GM21576 (cell line): ENCODE results near the gene COX7B2.

ENCODE experiments used
- ATAC-seq: cut with Tn5 transposase; IDR thresholded peaks from one replicate; pipeline ENCODE4 v1.9.1; 2021; ENCODE audit warnings: mild to moderate bottlenecking, moderate library complexity; ENCODE audit not compliant: unreplicated experiment

Gene COX7B2, protein sequence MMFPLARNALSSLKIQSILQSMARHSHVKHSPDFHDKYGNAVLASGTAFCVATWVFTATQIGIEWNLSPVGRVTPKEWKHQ

DNA sequence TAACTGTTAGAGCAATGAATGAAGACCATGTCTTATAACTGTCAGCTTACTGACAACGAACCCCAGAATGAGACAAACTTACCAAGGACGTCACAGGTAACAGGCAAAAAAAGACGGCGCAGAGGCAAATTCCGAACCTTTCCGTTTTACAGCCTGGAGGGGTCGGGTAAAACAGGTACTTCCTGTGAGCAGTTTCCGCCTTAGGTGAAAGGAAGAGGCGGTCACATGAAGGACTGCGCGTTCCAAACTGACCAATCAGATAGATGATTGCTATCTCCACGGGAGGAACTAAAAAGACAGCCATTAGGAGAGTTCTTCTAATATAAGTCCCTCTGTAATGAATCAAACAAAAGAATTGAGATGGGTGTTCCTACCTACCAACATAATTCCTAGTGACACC, at the start of gene COX7B2:
COX7B2 (minus strand) TSS at position 168 of the 400 bp plus-strand sequence. CDS start 174,053 bp downstream, outside the sequence.
- no peak for ATAC-seq

DNA sequence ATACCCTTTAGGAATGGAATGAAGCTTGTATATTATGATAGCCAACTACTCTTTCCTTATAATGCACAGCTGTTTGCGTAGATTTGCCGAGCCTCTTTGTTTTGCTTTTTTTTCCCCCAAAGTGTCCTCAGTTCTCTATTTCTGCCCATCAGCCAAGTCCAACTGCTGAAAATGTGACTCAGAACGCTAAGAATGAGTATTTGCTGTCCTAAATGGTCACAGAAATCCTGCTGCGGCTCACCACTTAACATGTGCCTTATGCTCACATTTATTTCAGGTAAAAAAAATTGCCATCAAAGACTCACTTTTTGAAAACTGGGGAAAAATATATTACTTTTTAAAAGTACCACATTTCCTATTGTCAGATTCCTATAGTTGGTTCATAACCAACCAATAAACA, 47.4 kb upstream of the COX7B2 start:
- no peak for ATAC-seq

DNA sequence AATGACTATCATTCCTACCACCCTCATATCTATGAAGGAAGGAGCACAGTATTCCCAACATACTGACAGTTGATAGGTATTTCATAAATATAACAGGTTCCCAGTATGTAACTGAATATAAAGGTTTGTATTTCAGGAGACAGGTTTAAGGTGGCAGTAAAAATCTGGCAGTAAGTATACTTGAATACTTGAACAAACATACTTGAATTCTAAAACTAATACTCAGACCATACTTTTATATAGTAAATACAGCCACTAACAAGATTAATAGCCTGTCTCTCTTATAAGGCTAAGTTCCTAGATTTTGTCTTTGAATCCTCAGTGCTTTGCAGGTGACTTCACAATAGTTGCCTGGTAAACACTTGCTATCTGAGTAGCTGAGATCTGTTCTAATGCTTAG, 46.6 kb upstream of the COX7B2 start:
- no peak for ATAC-seq

DNA sequence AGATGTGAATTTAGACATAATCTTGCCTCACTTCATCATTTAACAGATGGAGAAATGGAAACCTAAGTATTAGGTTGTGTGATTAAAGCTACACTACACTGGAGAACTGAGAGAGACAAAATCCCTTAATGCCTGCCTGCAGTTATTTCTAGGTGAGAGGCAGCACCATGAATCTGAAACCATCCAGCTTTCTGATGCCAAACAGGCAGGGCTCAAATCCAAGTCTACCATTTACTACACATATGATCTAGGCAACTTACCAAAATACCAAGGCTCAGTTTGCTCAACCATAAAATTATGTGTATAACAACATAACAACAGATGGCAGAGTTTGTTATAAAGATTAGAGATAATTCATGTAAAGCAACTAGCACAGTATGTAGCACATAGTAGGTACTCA, 45.6 kb upstream of the COX7B2 start:
- no peak for ATAC-seq

DNA sequence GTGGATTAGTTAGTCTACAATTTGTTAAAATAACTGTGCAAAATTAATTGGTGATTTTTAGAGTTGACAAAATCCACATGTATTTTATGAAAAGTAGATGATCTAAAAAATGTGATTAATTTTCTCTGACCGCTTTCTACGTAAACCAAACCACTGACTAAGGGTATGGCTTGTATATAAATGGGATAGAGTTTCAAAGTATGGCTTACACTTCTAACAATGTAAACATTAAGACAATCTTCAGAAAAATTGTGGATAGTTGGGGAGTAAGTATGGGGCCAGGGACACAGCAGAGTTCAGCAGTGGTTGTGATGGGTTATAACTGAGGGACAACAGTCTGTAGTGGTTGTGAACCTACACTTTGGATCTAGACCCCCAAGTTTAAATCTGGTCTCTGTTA, 44.5 kb upstream of the COX7B2 start:
- ATAC-seq = no peak

DNA sequence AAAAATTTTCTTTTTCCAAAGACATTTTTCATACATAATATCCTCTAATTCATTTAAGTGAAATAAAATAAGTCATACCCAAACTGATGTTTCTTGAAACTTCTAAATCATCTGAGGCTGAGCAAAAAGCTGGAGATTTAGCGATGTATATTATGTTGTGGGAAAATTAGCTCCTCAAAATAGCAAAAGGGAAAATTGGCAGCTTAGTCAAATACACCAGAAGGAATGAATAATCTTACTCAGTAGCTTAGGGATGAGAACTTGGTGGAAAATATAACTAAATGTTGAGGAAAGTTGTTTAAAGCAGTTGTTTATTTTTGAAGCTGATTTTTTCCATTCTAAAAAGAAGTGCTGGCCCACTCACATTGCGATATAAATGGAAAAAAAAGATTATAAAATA, 43.4 kb upstream of the COX7B2 start:
- ATAC-seq = no peak

DNA sequence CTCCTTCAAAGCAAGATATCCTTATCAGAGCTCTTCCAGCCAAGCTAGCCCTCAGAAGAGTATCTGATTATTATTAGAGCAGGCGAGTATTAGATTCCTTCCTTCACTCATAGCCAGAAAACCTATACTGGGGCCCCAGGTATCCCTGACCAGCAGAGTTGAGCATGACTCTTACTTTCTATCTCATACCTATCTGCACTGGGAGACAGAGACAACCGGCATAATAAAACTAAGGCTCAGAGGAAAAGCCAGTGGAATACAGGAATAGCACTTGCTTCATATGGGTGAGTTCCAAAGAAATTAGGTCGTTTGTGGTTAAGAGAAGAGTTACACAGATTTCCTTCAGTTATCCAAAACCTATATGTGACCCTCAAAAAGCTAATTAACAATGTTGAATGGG, 41.8 kb upstream of the COX7B2 start:
- ATAC-seq = no peak

DNA sequence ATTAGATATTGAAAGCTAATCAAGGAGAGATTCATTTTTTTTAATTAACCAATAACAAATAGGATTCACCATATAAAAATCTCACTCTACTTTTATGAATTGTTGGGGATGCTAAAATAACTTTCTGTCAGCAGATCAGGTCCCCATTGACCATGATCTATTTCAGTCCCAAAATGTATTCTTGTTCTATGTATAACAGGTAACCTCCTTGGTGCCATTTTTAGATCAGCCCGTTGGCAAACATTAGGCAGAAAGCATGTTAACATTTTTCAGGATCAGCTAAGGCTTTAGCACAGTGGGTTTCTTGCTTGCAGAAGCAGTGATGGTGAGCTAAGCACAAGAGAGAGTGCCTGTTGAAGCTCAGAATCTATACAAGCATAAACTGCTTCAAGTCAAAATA, 40.8 kb upstream of the COX7B2 start:
- ATAC-seq = no peak

DNA sequence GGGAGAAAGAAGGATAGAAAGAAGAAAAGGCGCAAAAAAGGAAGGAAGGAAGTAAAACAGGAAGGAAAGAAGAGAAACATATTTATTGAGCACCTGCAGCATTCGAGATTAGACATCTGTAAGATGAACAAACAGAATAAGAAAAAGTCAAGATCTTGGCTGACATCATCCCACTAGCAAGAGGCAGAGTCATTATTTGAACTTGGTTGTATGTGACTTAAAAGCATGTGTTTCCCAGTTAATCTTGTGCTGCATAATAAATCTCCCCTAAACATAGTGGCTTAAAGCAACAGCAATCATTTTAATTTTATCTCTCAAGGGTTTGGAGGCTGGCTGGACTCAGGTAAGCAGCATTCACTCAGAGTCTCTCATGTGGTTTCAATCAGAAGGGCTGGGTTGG, 38.5 kb upstream of the COX7B2 start:
- no peak for ATAC-seq

DNA sequence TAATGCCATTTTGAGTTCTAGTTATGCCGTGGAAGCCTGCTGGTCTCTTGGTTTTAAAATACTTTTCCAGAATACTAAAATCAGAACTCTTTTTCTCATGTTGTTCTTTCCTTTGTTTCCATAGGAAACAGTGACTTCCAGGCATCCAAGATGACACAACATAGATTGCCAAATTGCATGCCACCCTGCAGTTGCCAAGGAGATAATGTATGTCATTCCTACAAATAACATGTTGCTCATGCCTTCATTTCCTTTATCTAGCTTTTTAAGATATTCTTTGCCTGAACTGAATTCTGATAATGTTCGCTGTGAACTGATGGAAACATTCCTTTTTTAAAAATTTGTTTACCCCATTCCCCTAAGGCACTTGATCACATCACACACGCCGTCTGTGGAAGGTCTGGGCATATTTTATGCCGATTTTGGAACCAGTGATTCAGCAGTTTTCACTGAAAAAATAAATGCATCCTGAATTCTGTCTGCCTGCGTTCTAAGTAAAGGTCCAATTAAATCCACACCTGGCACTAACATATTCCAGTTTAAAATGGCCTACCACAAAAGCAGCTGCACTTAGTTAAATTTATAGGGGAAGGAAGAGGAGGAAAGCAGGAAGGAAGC, 38.0 kb upstream of the COX7B2 start:
- ATAC-seq = no peak

DNA sequence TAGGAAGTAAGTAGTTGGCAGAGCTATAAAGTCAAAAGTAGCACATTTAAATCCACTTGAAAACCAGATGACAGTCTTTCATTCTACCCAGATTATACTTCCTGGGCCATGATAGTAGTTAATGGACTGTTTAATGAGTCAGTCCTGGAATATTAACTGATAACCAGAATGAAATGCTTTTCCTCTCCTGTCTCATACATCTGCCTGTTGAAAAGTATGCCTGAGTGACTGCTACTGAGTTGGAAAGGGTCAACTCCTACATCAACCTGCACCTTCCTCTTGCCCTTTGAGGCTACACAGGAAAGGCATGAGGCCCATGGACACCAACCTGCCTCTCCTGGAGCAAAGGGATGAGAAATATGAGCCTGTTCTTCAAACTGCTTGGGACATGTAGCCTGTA, 36.0 kb upstream of the COX7B2 start:
- ATAC-seq = no peak

DNA sequence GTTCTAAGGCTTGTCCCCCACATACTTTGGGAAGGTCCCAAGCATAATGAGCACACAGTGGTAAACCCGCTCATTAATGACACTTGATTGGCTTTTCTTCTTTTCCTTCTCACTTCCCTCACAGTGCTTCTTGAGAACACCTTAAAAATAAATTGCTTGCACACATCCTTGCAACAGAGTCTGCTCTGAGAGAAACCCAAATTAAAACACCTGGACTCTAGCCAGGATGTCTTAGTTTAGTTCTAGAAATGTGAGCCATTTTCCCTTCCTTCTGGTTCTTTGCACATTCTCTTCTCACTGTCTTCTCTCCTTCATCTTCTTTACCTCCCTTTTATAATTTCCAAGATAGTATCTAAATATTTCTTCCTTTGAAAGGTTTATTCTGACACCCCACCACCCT, 35.3 kb upstream of the COX7B2 start:
- ATAC-seq = no peak

DNA sequence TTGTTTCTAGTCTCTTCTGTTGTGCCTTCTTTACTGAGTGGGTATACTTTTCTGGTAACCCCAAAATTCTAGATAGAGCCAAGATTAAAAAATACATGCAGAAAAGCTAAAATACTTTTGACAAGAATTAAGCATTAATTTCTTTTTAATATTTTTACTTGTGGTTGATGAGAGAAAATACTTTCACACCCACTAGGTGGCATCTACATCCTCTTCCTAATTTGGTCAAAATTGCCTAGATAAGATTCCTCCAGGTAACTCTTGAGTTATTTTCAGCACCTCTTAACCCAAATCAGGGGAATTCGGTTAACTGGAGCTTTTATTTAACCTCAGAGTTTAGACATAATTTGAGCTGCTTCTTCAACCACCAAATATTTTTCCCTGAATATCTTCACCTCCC, 28.4 kb upstream of the COX7B2 start:
- ATAC-seq = no peak

DNA sequence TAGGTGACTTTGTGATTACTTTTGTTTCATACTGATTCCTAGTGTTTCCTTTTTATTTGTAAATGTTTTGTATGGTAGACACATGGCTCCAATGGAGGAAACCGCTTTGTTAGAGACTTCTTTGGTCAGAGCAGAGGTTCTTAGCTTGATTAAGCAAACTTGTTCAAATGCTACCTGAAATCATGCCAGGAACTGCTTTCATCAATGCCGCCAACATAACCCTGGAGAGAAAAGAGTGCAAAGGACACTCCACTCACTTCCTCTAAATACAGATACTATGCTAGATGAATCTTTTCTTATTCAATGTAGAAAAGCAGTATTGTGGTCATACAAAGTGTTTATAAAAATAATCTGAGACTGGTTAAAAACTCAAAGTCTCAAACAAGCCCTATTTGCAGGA, 25.7 kb upstream of the COX7B2 start:
- ATAC-seq = no peak

DNA sequence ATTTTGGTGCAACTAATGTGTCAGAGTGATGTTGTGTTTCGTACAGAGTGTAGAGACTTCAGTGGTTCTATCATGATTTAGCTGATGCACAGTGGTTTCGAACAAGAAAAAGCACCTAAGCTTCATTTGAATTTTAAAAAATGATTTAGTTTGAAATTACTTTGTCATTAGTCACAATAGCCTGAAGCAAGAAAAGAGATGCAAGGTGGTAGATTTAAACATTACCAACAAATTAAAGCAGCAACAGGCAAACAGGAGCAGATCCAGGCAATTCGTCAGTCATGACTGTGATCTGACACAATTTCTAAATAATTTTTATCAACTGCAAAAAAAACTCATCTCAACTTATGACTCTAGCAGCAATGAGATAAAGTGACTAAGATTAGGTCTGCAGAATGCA, 24.6 kb upstream of the COX7B2 start:
- ATAC-seq = no peak

DNA sequence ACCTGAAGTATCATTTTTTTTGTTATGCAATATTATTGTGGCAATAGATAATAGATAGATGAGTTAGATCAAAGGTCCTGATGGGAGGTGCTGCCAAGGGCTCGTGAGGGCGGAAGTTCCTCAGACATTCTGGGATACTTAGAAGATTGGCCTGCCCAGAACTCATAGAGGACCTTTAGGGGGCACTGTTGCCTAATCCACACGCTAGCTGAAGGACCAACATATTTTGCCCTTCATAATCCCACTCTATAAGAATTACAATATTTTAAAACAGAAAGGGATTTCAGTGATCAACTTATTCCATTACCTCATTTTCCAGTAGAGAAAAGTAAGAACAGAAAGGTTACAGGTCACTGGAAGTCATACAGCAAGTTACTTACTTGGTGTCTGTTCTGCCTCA, 22.9 kb upstream of the COX7B2 start:
- peak; percentile 92 for ATAC-seq

DNA sequence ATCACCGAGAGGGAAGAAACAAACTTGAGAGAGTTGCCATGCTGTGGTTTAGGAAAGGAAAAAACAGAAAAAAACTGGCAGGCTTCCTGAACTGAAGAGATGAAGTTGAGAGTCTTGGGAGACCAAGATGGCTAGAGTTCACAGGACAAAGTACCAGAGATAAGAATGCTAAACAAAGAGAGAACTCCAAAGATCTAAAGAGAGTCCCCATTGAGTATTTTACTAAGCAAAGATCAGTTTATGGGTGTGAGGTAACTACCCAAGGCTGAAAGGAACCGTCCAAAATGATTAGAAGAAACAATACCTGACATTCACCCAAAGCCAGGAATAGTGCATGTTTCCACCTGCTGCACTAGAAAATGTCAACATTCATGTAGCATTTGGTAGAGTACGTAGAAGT, 21.8 kb upstream of the COX7B2 start:
- no peak for ATAC-seq

DNA sequence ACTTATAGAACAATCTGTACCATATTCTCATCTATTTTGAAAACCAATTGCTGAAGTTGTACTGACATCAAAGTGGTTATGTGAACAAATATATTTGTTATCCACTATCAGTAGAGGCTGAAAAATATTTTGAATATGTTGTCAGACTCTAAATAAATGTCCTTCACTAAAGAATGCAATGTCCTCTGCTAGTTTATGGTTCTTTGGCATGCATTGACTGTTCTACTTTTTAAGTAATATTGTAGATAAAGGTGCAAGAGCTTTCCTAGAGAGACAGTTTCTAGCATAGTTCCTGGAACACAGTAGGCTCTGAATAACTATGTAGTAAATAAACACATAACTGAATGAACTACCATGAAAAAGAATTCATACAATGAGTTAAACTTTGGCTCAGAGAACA, 18.2 kb upstream of the COX7B2 start:
- no peak for ATAC-seq

DNA sequence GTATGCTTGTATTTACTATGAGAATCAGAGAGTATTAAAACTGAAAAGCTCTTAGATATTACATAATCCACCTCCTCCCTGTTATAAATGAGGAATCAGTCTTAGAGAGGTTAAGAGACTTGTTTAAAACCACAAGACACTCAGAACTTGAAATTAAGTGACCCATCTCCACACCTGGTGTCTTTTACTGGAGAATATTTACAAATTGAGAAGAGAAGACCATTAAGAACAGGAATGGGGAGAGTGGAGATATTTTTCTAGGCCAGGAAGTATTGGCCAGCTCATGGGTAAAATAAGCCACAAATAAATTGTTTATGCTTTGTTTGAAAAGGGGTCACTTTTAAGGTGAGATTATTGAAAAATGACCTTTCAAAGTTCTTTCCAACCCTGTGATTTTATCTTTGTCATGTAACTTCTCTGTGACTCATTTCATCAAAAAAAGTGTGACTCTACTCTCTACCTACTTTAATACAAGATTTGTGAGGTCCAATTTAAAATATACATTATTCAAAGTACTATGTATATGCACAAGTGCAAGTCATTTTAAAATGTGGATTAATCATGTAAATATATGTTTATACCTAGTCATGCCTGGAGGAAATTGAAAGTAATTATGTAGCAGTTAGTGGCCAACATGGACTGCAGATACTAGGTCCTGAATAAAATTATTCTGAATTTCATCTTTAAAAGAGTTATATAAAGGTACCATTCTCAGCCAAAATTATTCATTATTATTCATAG, 15.9 kb upstream of the COX7B2 start:
- ATAC-seq = no peak

DNA sequence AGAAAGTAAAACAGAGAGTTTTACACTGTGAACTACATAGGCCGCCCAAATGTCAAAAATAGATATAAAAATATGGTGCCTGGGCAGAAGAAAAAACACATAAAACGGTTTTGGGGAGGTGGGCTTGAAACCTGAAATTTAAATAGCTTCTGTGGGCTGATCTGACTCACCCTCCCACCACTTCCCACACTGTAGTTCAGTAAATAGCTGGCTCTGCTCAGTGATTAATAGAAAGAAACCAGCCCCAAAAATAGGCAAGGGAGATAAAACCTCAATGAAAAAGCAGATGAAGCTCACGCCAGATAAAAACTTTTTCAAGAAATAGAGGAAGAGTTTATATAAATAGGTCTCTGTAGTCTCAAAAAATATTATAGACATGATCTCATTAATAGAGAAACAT, 13.2 kb upstream of the COX7B2 start:
- no peak for ATAC-seq

DNA sequence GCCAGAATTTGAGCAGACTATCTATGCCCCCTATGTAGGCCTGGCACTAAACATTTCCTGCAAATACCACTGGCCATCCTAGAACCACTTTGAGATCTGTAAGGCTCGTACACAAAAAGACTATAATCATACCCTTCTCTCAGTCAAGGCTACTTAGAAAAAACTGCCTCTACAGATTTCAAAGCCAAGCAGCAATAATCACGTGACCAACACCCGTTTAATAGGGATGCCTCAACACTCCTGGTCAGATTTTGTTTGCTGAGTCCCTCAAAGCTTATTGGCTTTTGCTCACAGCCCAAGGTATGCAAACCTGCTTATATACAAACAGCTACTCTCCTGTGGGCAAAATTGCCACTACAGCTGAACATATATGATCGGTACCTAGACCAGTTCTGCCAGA, 897 bp downstream of the COX7B2 start:
- no peak for ATAC-seq

DNA sequence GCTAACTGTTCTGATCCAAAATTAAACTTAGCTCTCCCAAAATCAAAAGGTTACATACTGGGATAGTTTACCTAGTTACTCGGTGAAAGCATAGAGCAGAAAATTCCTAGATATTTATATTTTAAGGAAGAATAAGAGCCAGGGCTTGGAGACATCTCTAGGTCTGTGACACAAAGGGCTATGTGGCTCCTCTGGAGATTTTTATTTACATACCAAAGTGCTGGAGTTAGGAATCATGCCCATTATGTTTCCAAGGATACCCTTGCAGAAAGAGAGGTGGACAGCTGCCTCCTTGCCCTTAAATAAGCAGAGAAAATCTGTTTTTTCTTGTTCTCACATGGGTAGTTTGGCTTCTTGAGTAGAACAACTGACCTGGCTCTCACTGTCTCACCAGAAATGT, 9.0 kb downstream of the COX7B2 start:
- no peak for ATAC-seq

DNA sequence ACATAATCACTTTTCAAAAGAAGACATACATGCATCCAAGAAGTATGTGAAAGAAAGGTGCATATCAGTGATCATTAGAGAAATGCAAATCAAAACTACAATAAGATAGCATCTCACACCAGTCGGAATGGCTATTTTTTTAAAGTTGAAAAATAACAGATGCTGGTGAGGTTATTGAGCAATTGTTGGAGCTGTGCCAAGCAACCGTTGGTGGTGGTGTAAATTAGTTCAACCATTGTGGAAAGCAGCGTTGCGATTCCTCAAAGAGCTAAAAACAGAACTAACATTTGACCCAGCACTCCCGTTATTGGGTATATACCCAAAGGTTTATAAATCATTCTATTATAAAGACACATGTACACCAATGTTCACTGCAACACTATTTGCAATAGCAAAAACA, 14.2 kb downstream of the COX7B2 start:
- no peak for ATAC-seq
